ENCODE data around the gene CSK.

Gene CSK

GRCh38 chr15:74844319-74845207 is 62.7 kb downstream of the CSK start:
- DNase-seq, result no peak

GRCh38 chr15:74845208-74845568 is 63.3 kb downstream of the CSK start:
- DNase-seq, result peak; percentile 34

GRCh38 chr15:74845581-74845980 is 63.7 kb downstream of the CSK start:
- no peak for DNase-seq

GRCh38 chr15:74847432-74847831 is 65.6 kb downstream of the CSK start:
- no peak for DNase-seq

- no peak for DNase-seq
Observed at GRCh38 chr15:74850393-74850792, 68.5 kb downstream of the CSK start.

GRCh38 chr15:74851960-74852359 is 70.1 kb downstream of the CSK start:
- DNase-seq, result no peak
